Measurements from ENCODE around the gene TPCN2.

TPCN2 gene

DNA sequence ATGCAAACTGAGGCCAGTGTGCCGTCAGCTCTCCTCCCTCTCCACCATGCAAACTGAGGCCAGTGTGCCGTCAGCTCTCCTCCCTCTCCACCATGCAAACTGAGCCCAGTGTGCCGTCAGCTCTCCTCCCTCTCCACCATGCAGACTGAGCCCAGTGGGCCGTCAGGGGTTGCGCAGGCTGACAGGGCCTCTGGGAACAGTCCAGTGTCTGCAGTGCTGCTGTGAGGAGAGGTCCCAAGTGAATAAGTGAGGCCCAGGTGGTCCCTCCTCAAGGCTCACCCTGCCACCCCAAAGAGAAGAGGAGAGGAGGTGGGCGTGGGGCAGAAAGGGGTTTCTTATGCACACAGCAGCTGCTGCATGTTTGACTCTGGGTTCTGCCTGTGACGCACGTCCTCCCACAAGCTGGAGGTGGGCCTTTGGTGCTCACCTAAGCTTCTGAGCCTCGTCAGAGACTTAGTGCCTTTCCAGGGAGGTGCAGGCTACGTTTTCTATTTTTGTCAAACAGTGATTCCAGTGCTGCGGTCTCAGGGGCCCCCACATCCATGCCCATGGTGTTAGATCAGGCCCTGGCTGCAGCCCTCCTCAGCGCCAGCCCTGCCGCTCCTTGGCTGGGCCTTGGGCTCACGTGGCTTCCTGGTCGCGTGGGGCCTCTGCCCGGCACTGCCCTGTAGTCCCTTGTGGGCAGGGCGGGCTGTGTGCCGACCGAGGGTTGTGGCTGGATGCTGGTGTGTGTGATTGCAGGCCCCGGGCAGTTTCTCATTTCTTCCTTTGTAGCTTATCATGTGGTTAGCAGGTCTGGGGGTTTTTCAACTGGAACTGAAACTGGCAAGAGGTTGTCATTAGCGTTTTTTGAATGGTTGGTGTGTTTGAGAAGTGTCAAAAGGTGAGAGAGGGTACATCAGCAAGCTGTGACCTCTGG lies 7.1 kb downstream of the TPCN2 start:
- peak overlapping the region; percentile 65 for H3K27ac Mint-ChIP-seq
- peaks cover 25% of the 10 kb centered on the region for H3K4me1 Mint-ChIP-seq (ENCODE audit: low read depth)
- no peaks in the 10 kb centered on the region for H3K27me3 Mint-ChIP-seq
- peaks cover 4% of the 10 kb centered on the region for H3K36me3 Mint-ChIP-seq (ENCODE audit: low read depth)
- peak overlapping the region; percentile 11 for H3K4me3 Mint-ChIP-seq
- no peaks in the 10 kb centered on the region for H3K9me3 Mint-ChIP-seq

DNA sequence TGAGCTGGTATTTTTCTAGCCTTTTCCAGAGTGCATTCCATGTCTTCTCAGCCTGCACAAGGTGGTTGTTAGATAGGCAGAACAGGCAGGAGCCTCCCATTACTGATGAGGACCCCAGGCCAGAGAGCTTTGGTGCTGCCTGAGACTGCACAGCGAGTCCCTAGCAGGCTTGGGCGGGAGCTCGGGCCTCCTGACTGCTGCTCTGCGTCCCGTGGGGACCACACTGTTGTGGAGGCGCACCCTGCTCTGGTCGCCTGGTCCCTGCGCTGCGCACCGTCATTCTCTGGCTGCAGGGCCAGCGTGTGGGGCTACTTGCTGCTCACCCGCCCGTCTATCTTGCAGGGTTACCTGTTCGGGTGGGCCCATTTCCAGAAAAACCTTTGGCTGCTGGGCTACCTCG lies 8.5 kb downstream of the TPCN2 start:
- Mint-ChIP-seq H3K27me3 (no peaks in the 10 kb centered on the region), H3K4me3 (no peak overlapping the region), H3K4me1 (ENCODE audit: low read depth) (peaks cover 16% of the 10 kb centered on the region), H3K27ac (no peak overlapping the region), H3K9me3 (no peaks in the 10 kb centered on the region), H3K36me3 (ENCODE audit: low read depth) (peaks cover 4% of the 10 kb centered on the region)

DNA sequence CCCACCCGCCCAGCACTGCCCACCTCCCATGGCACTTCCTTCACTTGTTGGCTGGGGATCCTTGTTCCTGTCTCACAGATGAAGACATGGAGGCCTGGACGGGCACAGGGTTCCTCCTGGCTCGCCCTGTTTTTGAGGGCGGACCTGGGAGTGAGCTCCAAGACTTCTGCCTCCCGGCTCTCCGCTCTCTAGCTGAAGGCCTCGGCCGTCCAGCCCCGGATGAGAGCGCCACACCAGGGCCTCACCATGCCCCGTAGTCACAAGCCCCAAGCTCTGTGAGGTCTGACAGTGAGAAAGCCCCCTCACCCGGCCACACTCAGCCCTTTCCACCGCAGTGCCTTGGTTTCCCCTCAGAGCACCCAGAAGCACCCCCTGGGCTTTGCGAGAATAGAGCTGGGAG lies 9.1 kb downstream of the TPCN2 start:
- Mint-ChIP-seq H3K27me3 (no peaks in the 10 kb centered on the region), H3K4me1 (ENCODE audit: low read depth) (peaks cover 16% of the 10 kb centered on the region), H3K9me3 (no peaks in the 10 kb centered on the region), H3K36me3 (ENCODE audit: low read depth) (peaks cover 4% of the 10 kb centered on the region), H3K4me3 (no peak overlapping the region), H3K27ac (no peak overlapping the region)

DNA sequence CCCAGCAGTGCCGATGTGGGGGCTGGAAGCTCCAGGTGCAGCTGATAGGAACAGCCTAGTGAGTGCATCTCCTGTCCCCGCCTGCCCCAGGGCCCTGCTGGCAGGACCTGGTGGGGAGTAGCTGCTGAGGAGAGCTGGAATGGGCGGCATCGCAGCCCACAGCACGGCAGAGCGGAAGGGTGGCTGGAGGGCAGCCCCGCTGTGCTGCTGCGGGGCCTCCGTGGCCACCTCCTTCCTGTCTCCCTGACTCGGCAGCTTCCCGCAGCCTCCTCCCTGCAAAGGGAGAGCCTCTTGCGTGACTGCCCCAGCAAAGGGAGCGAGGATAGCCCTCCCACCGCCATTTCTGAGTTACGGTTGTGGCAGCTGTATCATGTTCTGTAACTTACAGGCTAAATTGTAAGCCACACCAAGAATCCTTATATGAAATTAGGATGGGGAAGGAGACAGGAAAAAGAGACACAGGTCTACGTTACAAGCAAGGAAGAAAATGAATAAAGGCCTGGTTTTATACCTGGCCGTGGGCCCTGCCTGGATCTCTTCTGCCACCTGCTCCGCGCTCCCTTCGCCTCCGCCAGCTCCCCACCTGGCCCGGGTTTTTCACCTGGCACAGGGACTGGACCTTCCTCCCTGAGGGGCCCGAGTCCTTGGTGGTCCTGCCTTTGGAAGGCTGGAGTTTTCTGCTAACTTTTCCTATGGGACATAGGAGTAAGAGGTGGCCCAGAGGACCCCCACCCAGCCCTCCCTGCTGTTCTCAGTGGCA lies 10.0 kb downstream of the TPCN2 start:
- Mint-ChIP-seq H3K9me3 (no peaks in the 10 kb centered on the region), H3K4me1 (ENCODE audit: low read depth) (peaks cover 16% of the 10 kb centered on the region)

DNA sequence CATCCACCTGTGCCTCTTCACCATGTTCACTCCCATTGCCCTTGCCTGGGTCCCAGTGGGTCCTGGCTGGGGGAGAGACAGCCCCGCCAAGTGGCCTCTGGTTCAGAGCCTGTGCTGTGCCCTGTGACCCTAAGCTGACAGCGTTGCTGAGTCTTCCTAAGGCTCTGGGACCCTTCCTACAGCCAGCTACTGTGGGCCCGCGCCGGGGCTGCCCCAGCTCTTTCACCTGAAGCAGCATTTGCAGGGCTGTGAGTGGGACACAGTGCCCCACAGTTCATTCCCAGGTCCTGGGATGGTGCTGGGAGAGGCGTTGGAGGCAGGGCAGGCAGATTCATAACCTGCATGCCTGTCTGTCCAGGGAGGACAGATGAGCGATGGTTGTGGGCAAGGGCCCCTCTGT lies 10.7 kb downstream of the TPCN2 start:
- Mint-ChIP-seq H3K4me3 (no peak overlapping the region), H3K27ac (no peak overlapping the region), H3K27me3 (no peaks in the 10 kb centered on the region), H3K9me3 (no peaks in the 10 kb centered on the region), H3K36me3 (ENCODE audit: low read depth) (peaks cover 4% of the 10 kb centered on the region), H3K4me1 (ENCODE audit: low read depth) (peaks cover 16% of the 10 kb centered on the region)

More for the DNA sequence above, 10.0 kb downstream of the TPCN2 start:
- Mint-ChIP-seq H3K4me3 (no peak overlapping the region), H3K27ac (no peak overlapping the region), H3K27me3 (no peaks in the 10 kb centered on the region), H3K36me3 (ENCODE audit: low read depth) (peaks cover 4% of the 10 kb centered on the region)

DNA sequence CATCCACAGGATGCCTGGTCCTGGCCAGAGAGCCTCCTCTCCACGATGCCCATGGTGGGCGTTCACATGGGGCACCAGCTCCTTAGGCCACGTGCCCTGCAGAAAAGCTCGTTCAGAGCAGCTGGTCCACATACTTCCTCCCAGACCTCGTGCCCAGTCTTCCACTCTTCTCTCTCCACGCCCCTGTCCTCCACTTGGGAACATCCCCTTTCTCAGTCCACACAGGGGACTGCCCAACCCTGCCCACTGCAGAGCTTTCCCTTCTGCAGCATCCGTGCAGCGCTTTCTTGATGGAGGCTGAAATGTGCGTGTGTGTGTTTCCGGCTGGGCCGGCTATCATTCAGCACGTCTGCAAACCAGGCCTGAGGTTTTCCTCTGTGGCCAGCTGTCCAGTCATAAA lies 11.3 kb downstream of the TPCN2 start:
- H3K4me1 Mint-ChIP-seq (ENCODE audit: low read depth), result peaks cover 14% of the 10 kb centered on the region
- H3K9me3 Mint-ChIP-seq, result no peaks in the 10 kb centered on the region
- H3K27ac Mint-ChIP-seq, result no peak overlapping the region
- H3K27me3 Mint-ChIP-seq, result no peaks in the 10 kb centered on the region
- peaks cover 4% of the 10 kb centered on the region for H3K36me3 Mint-ChIP-seq (ENCODE audit: low read depth)
- no peak overlapping the region for H3K4me3 Mint-ChIP-seq

DNA sequence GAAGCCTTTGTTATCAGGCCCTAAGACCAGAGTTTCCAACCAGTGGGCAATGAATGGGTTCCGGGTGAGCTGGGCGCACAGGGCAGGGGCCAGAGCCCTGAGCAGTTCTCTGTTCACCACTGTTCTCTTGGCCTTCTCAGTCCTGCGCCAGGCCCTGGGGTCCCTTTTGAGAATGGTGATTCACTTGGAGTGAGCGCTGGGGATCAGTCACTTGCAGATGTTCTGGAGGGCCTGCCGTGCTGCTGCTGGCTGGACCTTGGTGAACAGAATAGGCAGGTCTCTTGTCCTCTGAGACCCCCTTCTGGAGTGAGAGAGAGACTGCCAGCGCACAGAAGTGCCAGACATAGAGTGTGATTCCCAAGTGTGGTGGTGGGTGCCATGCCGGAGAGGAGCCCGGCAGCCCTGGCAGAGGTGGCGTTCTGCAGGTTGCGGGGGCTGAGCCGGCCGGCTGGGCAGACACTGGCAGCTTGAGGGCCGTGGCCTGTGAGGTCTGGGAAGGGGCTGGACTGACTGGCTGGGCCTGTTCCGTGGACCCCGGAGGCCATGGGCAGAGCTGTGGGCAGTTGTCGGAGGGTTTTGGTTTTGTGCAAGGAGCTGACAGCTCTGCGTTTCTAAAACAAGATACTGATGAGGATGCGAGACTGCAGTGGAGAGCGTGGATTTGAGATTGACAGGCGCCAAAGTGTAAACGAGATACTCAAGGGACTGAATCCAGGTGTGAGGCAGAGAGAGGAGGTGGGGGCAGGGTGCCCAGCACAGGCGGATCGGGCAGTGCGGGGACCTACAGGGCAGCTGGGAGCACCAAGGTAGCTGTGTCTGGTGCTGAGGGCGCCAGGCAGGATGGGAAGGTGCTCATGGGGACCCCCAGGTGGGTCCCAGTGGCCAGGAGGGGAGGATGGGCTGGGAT lies 12.3 kb downstream of the TPCN2 start:
- Mint-ChIP-seq H3K27ac (no peak overlapping the region), H3K4me1 (ENCODE audit: low read depth) (peaks cover 5% of the 10 kb centered on the region), H3K36me3 (ENCODE audit: low read depth) (peaks cover 4% of the 10 kb centered on the region), H3K27me3 (no peaks in the 10 kb centered on the region), H3K9me3 (no peaks in the 10 kb centered on the region), H3K4me3 (no peak overlapping the region)

DNA sequence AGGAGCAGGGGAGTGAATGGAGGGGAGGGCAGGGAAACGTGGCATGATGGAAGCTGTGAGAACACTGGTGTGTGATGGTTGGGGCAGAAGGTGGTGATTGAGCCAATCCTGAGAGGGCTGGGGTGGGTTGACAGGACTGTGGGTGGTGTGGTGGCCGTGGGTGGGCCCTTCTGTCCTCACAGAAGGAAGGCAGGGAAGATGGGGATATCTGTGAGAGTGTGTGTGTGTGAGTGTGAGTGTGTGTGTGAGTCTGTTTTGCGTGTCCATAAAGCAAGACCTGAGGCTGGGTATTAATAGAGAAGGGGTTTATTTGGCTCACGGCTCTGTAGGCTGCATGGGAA lies 13.0 kb downstream of the TPCN2 start:
- H3K4me3 Mint-ChIP-seq, result no peak overlapping the region
- H3K27me3 Mint-ChIP-seq, result no peaks in the 10 kb centered on the region

DNA sequence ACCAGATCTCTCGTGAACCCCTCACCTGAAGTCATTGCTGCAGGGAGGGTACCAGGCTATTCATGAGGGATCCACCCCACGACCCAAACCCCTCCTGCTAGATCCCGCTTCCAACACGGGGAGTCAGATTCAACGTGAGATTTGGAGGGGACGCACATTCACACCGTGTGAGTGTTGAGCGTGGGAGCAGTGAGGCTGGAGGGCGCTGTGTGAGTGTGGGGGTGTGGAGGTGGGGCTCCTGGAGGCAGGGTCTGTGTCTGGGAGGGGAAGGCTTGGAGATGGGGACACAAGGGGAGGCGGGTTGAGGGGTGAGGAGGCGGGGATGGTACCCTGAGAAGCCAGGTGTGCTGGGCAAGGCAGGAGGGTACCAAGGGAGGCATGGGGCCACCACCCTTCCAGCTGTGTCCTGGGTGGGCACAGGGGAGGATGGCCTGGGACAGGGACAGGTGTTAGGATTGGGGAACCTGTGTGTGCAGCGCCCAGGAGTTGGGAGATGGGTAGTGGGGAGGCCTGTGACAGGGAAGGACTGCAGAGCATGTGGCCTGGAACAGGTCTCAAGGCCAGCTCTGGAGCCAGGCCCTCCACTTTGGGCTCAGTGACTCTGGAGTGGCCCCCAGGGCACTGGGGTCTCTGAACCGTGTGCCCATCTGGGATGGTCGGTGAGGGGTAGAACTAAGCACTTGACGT lies 13.6 kb downstream of the TPCN2 start:
- no peaks in the 10 kb centered on the region for H3K27me3 Mint-ChIP-seq

More for the DNA sequence above, 13.0 kb downstream of the TPCN2 start:
- Mint-ChIP-seq H3K36me3 (ENCODE audit: low read depth) (no peaks in the 10 kb centered on the region), H3K27ac (no peak overlapping the region), H3K4me1 (ENCODE audit: low read depth) (no peaks in the 10 kb centered on the region), H3K9me3 (no peaks in the 10 kb centered on the region)

DNA sequence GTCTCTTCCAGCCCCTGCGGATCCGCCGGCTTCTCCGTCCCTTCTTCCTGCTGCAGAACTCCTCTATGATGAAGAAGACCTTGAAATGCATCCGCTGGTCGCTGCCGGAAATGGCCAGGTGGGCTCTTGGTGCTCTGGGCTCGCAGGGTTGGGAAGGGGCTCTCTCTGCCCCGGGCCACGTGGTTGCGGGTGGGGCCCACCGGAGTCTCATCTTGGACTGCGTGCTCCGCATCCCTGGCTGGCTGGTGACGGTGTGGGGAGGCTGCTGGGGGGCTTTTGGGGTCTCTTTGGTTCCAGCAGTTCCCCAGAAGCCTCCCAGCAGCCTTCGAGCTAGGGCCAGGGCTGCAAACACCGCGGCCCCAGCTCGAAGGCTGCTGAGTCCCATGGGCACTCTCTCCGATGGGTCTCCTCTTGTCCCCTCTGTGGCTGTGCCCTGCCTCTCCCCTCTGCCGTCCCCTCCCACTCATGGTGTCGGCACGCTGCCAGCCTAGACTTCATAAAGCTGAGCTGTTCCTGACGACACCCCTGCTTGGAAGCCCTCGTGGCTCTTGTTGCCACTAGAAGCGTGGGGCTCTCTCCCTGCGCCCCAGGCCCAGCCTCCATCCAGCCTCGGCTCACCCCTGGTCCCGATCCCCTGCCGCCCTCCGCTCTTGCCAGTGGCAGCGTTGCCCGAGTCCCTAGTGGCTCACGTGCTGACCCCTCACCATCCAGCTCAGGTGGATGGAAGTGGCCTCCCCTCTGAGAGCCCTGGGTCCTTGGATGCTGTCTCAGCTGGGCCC lies 14.3 kb downstream of the TPCN2 start:
- no peaks in the 10 kb centered on the region for H3K9me3 Mint-ChIP-seq
- no peaks in the 10 kb centered on the region for H3K27me3 Mint-ChIP-seq
- H3K27ac Mint-ChIP-seq, result no peak overlapping the region
- H3K4me1 Mint-ChIP-seq (ENCODE audit: low read depth), result no peaks in the 10 kb centered on the region
- no peak overlapping the region for H3K4me3 Mint-ChIP-seq
- no peaks in the 10 kb centered on the region for H3K36me3 Mint-ChIP-seq (ENCODE audit: low read depth)

More for the DNA sequence above, 13.6 kb downstream of the TPCN2 start:
- Mint-ChIP-seq H3K4me1 (ENCODE audit: low read depth) (no peaks in the 10 kb centered on the region), H3K9me3 (no peaks in the 10 kb centered on the region), H3K4me3 (no peak overlapping the region), H3K27ac (no peak overlapping the region), H3K36me3 (ENCODE audit: low read depth) (no peaks in the 10 kb centered on the region)

DNA sequence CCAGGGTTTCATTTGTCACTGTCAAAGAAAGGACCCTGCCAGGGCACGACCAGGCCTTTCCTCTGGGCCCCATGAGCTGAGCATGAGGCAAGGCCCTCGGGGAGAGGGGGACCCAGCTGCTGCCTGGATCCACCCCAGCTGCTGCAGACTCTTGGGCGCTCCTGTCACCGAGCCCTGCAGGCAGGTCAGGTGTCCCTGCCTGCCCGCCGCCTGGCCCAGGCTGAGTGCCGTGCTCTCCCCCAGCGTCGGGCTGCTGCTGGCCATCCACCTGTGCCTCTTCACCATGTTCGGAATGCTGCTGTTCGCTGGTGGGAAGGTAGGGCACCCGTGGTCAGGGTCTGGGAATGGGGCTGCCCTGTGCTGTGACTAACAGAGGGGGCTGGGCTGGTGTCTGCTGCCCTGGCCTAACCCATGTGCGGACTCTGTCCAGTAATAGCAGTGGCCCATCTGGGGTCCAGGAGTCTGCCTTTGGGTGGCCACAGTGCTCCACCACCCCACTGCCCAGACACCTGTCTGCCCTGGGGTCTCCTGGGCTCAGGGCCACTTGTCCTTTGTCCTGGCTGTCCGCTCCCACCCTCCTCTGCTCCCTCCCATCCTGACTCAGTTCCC lies 15.0 kb downstream of the TPCN2 start:
- Mint-ChIP-seq H3K36me3 (ENCODE audit: low read depth) (no peaks in the 10 kb centered on the region), H3K27me3 (no peaks in the 10 kb centered on the region), H3K4me3 (no peak overlapping the region), H3K9me3 (no peaks in the 10 kb centered on the region), H3K27ac (no peak overlapping the region), H3K4me1 (ENCODE audit: low read depth) (no peaks in the 10 kb centered on the region)

DNA sequence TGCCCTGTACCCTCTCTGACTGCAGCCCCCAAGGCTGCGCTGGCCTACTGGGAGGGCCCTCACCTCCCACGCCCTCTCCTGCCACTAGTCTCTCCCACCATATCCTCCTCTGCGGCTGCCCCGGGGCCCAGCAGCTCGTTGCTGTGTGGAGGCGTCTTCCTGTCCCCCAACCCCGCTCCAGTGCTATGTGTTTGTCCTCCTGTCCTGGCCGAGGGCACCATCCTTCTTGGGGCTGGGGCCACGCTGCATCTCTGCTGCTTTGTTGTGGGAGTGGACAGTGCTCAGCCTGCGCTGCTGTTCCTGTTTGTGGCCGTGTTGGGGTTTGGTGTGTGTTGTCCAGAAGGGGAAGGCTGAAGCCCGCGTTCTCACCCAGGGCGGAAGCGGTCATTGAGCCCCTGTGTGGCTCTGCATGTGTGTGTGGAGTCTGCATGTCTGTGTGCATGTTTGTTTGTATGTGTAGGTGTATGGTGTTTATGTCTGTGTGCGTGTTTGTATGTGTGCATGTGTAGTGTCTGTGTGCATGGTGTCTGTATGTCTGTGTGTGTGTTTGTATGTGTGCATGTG lies 15.7 kb downstream of the TPCN2 start:
- H3K9me3 Mint-ChIP-seq, result no peaks in the 10 kb centered on the region
- H3K4me3 Mint-ChIP-seq, result no peak overlapping the region
- no peak overlapping the region for H3K27ac Mint-ChIP-seq
- no peaks in the 10 kb centered on the region for H3K27me3 Mint-ChIP-seq
- H3K4me1 Mint-ChIP-seq (ENCODE audit: low read depth), result no peaks in the 10 kb centered on the region
- H3K36me3 Mint-ChIP-seq (ENCODE audit: low read depth), result no peaks in the 10 kb centered on the region

DNA sequence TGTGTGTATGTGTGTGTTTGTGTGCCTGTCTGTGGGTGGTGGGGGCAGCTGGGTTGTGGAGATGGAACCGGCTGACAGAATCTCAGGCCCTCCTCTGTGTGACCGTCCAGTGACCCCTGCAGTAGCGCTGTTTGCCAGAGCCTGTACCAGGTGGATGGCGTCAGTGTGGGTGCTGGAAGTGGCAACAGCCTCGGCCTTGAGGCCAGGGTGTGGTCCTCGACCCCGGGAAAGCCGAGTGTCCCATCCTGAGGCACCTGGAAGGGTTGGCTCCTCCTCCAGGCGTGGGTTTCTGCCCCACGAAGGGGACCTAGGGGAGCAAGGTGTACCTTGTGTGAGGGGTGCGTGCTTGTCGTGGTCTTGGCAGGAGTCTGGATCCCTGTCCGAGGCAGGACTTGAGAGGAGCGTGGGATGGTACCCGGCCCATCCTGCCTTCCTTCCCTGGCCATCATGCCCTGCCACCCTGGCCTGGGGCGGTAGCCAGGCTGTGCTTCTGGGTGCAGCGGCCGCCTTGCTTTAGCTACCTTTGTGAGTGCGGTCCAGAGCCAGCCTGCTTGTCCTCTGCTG lies 16.5 kb downstream of the TPCN2 start:
- Mint-ChIP-seq H3K9me3 (no peaks in the 10 kb centered on the region), H3K27ac (no peak overlapping the region), H3K4me1 (ENCODE audit: low read depth) (no peaks in the 10 kb centered on the region), H3K36me3 (ENCODE audit: low read depth) (peaks cover under 1% of the 10 kb centered on the region), H3K27me3 (no peaks in the 10 kb centered on the region), H3K4me3 (no peak overlapping the region)

Measured in stimulated activated naive CD8-positive, alpha-beta T cell treated with anti-CD3 and anti-CD28 coated beads, Interleukin-15, Interleukin-2, amounts not matched to agents 100 ng/mL and 50 ng/mL, for 24 hours (primary cell).